ENCODE data around the gene NKX3-2.

NKX3-2 gene

DNA sequence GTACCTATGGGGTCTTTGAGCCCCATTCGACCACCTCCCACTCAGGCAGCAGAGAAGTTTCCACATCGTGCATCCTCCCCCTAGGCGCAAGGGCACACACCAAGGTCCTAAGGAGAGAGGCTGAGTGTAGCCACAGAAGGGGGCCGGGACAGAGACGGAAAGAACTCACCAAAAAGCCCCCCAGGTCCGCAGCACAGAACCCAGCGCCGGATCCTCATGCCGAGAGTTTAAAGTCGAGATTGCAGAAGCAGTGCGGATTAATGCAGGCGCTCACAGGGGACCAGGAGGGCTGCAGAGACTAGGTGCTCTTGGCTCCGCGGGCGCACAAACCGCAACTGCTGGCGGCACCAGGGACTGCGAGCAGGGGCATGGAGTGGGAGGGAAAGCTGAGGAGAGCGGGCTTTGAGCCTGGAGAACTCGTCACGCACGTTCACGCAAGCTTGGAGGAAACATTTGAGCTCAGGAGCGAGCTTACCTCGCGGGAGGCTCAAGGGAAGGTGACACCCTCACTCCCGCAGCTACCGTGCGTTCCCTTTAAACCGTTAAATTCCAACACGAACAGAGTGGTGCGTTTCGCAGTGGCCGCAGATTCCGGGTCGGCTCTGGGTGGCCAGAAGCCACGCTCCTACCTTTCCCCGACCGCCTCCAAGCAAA is 8.5 kb downstream of the NKX3-2 start:
- peak; percentile 13 for DNase-seq
- in situ Hi-C loops (cut with HindIII; ENCODE audit: low pct_ligation_motif_present, low pct_unique_long_range_greater_than_20kb, low sequenced_read_pairs): no loop called here

DNA sequence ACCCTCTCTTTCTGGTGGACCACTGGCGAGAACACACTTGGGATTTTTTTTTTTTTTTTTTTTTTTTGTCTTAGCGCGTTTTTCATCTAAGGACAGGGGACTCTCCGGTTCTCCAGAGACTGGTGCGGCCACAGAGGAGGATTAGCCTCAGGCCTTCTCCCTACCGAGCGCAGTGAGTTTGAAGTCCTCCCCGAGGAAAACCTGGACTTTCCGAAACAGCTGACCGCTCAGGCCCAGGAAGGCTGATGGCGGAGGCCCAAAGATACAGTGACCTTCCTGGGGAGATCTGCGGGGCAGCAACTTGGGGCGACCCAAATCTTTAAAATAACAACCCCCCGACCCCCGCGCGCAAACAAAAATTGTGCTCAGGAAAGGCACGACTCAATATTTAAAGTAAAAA is 9.2 kb downstream of the NKX3-2 start:
- no peak for DNase-seq
- in situ Hi-C loops (cut with HindIII; ENCODE audit: low pct_ligation_motif_present, low pct_unique_long_range_greater_than_20kb, low sequenced_read_pairs): no loop called here

DNA sequence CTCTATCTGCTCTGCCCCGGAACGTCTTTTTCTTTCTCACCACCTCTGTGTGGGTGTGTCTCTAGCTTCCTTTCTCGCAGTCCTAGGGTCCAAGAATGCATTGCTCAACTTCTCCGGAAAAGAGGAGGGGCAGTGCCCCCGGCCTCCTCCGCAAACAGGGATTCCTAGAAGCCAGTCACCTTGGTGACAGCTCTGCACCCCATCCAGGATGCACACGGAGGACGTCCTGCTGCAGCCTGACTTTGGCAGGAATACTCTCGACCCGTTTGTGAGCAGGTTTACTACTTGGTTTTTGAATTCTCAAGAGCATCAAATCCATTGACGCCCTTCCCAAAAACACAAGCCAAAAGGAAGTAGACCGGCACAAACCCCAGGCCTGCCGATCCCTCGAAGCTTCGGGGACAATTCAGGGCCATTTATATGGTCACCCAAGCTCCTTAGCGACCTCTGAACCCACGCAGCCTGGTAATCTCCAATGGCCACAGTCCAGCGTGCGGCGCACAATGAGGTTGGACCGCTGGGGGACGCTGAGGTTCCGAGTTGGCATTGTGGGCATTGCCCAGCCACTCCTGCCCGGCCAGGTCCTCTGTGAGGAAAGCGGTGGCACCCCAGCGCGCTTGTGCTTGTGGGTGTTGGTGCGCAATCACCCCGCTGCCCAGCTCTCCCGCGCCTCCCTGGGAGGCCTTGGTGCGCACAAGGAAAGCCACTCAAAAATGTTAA is 9.8 kb downstream of the NKX3-2 start:
- in situ Hi-C loops (cut with HindIII; ENCODE audit: low pct_ligation_motif_present, low pct_unique_long_range_greater_than_20kb, low sequenced_read_pairs): no loop called here
- DNase-seq: no peak

DNA sequence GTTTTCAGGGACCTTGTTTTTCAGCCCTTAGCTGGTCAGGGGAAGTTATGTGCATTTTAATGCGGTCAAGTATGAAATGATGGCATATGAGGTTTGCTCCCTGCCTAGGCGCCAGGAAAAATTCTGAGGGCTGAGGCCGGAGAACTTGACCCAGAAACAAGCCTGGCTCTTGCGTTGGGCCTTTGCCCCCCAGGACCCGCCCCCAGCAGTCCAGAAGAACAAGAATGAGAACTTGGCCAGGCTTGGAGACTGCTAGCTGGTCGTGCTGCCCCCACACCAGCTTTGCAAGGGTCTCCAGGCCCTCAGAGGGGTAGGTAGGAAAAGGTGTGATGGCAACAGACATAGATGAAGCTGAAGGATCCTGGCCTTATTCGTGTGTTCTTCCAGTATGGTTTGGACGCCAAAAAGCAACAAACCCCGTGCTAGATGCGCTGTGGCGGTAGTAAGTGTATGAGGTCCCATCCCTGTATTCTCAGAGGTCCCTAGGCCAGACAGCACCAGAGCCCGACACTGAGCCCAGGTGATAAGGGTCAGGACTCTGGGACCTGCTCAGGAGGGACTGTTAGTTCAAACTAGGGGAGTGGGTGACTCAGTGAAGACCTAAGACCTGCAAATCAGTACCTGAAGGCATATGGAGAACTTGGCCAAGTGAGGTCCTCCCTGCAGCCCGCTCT is 10.5 kb downstream of the NKX3-2 start:
- DNase-seq: no peak
- in situ Hi-C loops (cut with HindIII; ENCODE audit: low pct_ligation_motif_present, low pct_unique_long_range_greater_than_20kb, low sequenced_read_pairs): no loop called here

DNA sequence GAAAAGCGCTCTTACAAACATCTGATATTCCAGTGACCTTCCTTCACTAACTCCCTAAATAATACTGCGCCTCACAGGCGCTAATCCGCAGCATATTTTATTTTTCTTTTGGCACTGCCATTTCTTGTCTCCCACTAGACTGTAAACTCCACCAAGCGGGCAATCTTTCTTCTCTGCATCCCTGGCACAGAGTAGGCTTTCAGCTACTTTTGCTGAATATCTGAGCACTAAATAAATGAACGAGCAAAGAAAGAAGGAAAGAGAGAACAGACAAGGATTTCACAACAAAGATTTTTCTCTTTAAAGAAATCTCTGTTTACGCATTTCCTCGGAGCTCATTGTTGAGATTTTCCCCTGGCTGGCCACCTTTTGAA is 12.7 kb downstream of the NKX3-2 start:
- in situ Hi-C loops (cut with HindIII; ENCODE audit: low pct_ligation_motif_present, low pct_unique_long_range_greater_than_20kb, low sequenced_read_pairs): no loop called here
- DNase-seq: no peak

DNA sequence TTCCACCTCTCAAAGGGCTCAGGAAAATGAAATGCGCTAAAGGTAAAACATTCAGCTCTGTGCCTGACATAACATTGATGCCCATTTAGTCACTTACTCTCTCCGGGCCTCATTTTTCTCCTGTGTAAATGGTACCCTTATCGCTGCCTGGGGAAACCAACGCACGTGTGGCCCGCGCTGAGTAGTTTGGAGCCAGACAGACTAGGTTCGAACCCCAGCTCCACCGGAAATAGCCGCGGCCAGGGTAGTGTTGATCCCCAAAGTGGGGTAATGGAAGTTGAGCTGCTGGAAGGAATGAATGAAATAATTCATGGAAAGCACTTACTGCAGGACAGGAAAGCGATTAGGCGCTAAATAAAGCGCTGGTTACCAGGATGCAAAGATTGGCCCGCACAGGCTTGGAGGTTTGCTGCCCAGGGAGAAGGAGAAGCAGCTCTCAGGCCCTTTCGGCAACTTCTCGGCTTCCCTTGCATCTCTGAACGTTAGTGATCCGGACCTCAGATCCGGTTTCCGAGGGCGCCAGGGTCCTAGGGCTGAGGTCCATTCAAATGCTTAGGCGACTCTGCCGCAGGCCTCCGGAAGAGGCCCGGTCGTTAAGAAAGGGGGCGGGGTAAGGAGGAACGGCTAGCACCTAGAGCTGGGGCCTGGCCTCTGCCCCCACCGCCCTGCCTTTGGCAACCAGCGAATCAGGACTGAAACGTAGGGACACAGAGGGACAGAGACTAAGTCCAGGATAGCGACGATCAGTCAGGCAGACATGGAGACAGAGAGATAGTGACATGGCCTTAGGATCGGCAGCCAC is 13.3 kb downstream of the NKX3-2 start:
- DNase-seq: no peak
- in situ Hi-C loops (cut with HindIII; ENCODE audit: low pct_ligation_motif_present, low pct_unique_long_range_greater_than_20kb, low sequenced_read_pairs): no loop called here

DNA sequence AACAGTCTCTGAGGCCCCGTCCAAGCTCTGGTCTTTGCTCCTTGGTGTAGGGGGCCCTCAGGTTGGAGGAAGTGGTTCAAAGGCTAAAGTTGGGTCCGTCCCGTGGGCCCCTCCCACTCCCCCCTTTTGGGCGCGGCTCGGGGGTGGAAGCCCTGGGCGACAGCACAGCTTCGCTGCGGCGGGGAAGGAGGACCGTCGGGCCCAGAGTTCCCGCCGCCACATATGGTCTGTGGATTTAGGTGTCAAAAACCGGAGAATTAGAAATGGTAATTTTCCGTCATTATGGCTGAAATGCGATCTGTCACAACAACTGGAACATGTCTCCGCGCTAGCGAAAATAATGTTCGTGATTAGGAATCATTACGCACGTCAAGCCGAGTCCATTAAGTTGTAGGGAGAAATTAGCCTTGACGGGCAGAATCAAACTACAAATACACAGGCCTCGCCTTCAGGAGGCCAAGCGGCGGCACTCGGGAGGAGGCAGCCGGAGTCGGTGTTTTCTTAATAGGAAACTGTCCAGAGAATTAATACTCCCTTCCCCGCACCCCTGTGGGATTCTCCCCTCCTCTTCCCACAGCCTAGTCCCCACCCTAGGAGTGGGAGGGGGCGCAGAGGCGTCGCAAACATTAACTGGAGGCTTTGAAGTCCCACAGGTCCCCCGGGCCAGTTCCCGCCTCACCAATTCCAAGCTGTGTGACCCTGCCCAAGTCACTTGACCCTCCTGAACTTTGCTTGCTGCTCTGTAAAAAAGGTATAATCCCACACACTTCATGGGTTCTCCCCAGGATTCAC is 15.0 kb downstream of the NKX3-2 start:
- DNase-seq: no peak
- in situ Hi-C loops (cut with HindIII; ENCODE audit: low pct_ligation_motif_present, low pct_unique_long_range_greater_than_20kb, low sequenced_read_pairs): no loop called here

DNA sequence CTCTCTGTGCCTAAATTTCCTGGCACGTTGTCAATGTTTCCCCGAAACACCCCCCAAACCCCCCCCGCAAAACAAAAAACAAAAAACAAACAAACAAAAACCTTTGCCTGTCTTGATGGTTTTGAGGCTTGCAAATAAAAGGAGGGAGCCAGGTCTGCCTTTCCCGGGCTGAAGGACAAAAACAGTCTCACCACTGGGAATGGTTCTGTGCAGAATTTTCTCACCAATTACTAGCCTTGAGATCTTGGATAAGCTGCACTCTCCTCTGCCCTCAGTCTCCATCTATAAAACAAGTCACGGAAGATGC is 15.5 kb downstream of the NKX3-2 start:
- in situ Hi-C loops (cut with HindIII; ENCODE audit: low pct_ligation_motif_present, low pct_unique_long_range_greater_than_20kb, low sequenced_read_pairs): no loop called here
- DNase-seq: no peak

DNA sequence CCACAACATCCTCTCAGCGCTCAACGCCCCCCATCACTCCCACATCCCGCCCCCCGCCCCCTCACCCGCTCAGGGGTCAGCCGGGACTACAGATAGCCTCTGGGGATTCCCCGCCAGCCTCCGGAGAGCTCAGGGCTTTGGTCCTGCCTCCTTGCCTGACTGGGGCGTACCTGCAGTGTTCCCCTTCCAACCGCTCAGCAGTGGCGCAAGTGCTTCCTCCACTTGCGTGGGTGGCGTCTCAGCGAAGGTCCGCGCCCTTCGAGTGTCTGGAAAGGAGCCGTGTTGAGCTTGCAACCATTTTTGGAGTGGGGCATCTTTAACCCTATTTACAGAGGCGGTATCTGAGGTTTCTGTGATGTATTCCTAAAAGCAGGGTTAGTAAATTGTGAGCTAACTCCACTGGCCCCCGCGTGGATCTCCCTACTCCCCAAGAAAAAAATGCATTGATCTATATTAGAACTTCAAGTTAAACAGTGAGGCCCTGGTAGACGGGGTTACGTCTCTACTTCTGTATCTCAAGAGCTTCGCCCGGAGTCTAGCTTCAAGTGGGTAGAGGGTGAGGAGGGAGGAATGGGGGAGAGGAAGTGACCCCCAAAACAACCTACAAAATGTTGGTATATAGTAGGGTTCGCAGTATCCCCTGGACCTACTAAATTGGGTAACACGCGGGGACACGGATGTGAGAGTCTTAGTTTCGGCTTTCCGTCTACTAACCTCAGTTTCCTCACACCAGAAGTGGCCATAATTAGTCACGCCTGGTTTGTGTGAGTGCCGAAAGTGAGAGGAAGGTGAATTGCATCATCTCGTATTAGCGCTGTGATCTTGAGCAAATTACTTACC is 16.1 kb downstream of the NKX3-2 start:
- in situ Hi-C loops (cut with HindIII; ENCODE audit: low pct_ligation_motif_present, low pct_unique_long_range_greater_than_20kb, low sequenced_read_pairs): no loop called here
- no peak for DNase-seq

DNA sequence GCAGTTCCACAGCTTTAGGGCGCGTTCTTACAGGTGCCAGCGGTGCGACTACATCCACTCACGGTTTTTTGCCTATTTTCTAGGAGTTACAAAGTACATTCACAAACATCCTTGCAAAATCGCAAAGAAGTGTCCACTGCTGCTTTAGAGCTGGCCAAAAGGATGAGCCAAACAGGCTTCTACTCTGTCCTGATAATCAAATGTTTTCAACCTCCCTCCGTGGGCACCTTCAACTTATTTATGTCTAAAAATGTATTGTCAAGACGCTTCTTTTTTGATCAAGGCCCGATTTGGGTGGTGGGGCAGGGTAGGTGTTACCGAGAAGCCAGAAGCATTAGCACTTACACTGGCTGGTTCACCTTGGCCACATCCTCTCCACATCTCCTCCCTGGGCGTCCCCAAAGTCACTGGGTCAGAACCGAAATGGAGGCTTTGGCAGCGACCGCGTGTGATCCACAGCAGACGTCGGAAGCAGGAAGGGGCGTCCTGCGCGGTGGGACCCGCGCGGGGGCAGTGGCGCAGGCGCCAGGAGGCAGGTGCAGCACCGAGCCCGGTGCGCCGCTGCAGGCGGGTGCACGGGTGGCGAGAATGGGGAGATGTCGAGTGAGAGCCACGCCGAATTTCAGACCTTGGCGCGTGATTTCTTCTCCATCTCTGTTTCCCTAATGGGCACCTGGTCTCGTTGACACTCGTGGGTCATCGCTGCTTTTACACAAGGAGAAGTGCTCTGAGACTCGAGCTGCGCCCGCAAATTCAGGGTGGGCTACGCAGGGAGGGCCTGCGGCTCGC is 16.9 kb downstream of the NKX3-2 start:
- no peak for DNase-seq

DNA sequence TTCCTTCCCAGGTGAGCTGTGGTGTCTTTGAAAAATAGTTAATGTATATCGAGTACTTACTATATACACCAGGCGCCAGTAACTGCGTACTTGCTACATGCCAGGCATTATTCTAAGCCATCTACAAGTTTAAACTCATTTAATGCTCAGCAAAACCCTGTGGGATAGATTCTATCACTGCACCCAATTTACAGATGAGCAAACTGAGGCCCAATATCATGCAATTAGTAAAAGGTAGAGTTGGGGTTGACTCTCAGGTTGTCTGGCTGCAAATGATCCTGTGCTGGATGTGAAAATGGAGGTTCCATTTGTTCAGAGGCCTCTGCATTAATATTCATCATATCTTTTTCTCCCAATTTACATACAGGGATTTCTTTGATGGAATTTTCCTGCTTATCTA is 17.6 kb downstream of the NKX3-2 start:
- DNase-seq: no peak
- in situ Hi-C loops (cut with HindIII; ENCODE audit: low pct_ligation_motif_present, low pct_unique_long_range_greater_than_20kb, low sequenced_read_pairs): no loop called here

More for the DNA sequence above, 16.9 kb downstream of the NKX3-2 start:
- in situ Hi-C loops (cut with HindIII; ENCODE audit: low pct_ligation_motif_present, low pct_unique_long_range_greater_than_20kb, low sequenced_read_pairs): no loop called here

DNA sequence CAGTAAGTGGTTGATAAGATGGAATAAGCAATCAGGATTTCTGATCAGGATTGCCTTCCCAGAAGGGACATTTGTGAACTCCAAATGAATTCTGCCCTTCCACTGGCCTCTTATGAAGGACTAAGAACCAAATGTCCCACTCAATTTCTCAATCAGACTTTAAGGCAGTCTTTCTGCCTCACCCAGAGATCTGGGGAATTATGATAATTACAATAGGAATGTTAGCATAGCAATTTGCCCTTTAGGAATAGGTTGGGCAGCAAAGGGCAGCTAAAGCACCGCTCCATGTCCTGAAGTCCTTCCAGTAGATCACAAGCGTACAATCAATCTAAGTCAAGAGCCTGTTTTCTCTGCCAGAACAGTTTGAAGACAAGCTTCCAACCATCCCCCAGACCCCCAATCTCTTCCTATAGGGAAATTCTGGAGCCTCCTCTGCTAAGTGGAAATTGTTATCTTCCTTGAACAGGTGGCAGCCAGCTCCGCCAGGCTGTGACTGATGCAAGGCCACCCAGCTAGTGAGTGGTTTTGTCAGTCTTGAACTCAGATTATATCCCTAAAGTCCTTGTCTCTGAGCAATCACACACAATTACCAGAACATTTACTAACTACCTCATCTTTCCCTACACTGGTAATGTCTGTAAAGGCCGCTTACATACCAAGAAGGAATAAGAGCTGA is 18.6 kb downstream of the NKX3-2 start:
- in situ Hi-C loops (cut with HindIII; ENCODE audit: low pct_ligation_motif_present, low pct_unique_long_range_greater_than_20kb, low sequenced_read_pairs): no loop called here
- no peak for DNase-seq

DNA sequence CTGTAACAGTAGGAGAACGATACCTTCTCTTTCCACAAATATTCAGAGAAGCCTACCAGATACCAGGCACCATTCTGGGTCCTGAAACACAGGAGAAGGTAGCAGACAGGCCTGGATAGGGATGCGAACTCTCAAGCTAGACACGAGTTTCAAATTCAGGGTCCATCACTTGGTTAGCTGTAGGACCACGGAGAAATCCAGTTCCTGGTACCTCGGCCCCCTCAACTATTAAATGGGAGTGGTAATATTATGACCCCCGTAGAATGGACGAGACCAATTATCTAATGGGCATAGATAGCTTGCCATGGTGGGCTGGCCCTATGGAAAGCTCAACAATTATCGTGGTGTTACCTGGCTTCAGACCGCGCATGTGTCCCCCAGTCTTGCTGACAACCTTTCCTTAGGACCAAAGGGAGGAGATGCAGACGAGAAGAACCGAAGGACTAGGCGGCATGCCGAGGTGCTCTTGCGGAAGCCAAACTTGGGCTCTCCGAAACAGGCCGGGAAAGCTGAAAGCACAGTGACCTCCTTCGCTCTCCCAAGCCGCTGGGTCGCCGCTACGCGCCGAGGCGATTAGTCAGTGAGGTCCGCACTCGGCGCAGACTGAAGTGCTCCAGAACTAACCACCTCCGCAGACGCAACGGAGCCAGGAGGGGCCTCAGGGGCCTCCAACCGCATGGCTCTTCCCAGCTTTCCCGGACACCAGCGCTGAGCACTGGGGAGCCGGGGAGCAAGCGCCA is 19.6 kb downstream of the NKX3-2 start:
- in situ Hi-C loops (cut with HindIII; ENCODE audit: low pct_ligation_motif_present, low pct_unique_long_range_greater_than_20kb, low sequenced_read_pairs): no loop called here
- DNase-seq: no peak

DNA sequence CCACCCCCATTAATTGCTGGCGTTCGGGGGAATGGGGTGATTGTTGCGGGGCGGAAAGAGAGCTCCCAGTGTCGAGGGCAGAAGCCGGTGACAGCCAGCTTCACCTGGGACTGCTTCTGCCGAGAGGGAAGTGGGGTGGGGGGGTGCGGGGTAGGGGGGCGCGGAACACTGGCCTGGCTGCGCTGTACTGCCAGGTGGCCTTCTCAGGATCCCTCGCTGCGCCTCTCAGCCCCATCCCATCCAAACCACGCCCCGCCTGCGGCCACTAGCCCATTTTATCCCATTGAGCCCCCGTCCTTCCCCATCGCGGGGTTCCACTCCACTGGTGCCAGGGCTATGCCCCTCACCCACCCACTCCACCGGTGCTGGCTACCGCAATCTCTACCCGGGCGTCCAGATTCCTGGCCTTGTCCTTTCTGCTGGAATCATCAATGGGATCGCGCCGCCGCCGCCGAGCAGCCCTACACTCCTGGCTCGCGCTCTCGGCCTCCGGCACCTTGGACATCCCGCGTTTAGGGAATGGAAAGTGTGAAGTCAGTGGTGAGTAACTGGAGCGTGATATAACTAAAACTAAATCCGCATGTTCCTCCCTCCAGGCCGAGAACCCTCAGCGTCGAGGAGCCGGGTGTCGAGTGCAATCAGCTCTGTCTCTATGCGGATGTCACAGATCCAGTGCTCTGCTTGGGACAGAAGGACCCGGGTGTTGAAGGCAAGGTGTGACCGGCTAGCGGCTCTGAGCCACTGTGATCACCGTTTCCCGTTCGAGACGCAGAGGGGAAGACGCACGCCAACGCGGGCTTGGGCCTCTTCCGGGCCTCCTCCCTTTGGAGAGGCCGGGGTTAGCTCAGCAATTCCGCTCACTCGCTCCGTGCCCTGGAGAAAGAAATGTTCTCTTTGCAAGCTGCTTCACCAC is 20.5 kb downstream of the NKX3-2 start:
- in situ Hi-C loops (cut with HindIII; ENCODE audit: low pct_ligation_motif_present, low pct_unique_long_range_greater_than_20kb, low sequenced_read_pairs): no loop called here
- no peak for DNase-seq

DNA sequence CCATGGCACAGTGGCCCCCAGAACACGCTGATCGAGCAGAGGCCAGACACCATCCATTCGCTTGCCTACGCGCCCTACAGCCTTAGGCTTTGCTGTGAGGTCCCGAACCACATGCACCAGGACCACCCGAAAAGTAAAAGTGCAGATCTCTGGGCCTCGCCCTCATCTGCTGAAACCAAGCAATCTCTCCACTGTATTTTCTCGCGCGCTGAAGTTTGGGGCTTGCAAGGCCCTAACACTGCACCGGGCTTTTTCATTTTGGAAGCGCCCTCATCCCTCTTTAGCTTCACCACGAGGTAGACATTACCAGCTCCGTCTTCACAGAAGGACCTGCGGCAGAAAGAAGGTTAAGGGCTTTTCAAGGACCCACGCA is 21.2 kb downstream of the NKX3-2 start:
- in situ Hi-C loops (cut with HindIII; ENCODE audit: low pct_ligation_motif_present, low pct_unique_long_range_greater_than_20kb, low sequenced_read_pairs): no loop called here
- no peak for DNase-seq

All from ACHN (cell line).